Left lung (tissue), 10 donors: Measurements from ENCODE around the gene RASAL1. TPM values are rescaled to one million over a fixed set of nuclear protein-coding genes. Genes with fewer than 3 reads are reported as not detected.
A peak's percentile ranks its signal among the peaks of the same experiment; 100 is the strongest.

Experiments
- ATAC-seq: fragments of 200-7000 bp; cut with Tn5 transposase; one replicate; pipeline ENCODE4 v1.9.1; 2020; ENCODE audit warnings: moderate library complexity
- DNase-seq, 4 donors: peaks; one replicate each; pipeline ENCODE4 v3.0.0-alpha.2; 2013 to 2020
- H3K27ac ChIP-seq, 2 donors: fragments of 200-600 bp; sonication (generic) in 1 of 2; one replicate each; pipeline versions ENCODE4 v1.5.0 to v1.8.0; 2020 to 2021
- H3K27me3 ChIP-seq, 2 donors: fragments of 200-600 bp; sonication (generic) in 1 of 2; one replicate each; pipeline versions ENCODE4 v1.5.0 to v1.8.0; 2020 to 2021
- H3K36me3 ChIP-seq, 2 donors: fragments of 200-600 bp; sonication (generic) in 1 of 2; one replicate each; pipeline versions ENCODE4 v1.5.0 to v1.8.0; 2020 to 2021
- H3K4me1 ChIP-seq, 2 donors: fragments of 200-600 bp; one replicate each; pipeline ENCODE4 v1.8.0; 2021
- H3K4me3 ChIP-seq, 2 donors: fragments of 200-600 bp; sonication (generic) in 1 of 2; one replicate each; pipeline versions ENCODE4 v1.5.0 to v1.8.0; 2020 to 2021; ENCODE audit warnings: mild to moderate bottlenecking in 1 of 2
- H3K9me3 ChIP-seq, 2 donors: fragments of 200-600 bp; sonication (generic) in 1 of 2; one replicate each; pipeline versions ENCODE4 v1.5.0 to v1.8.0; 2020 to 2021
- CTCF ChIP-seq, 2 donors: fragments of 200-600 bp; sonication (generic) in 1 of 2; IDR thresholded peaks; one replicate each; pipeline versions ENCODE4 v1.5.0 to v1.8.0; 2021; ENCODE audit warnings: antibody characterized with exemption in 2 of 2
- intact Hi-C, 2 donors: fragments of 100-400 bp; cut with DNase I; formaldehyde crosslinking; loops; one replicate each; pipeline versions ENCODE4 v1.11.2 to v1.14.2; 2022
- polyA plus RNA-seq, 6 donors: library from polyadenylated mRNA; unstranded; fragments of 120-200 nt; gene quantifications; one replicate each; pipeline ENCODE4 v1.2.1, GENCODE V29; 2013; ENCODE audit not compliant: insufficient read length in 6 of 6
- total RNA-seq, 2 donors: library from RNA; stranded (reverse); fragmentation: NEBNext Ultra II Directional; extraction: Animal tissue kit (Norgen Biotek cat#: 25700); gene quantifications; one replicate each; pipeline ENCODE4 v1.2.1, GENCODE V29; 2021
- donor health status: DM: no; HTN: yes; CAD: no.
- donor health status: DM: no; HTN: no; CAD: no.

Gene RASAL1
- total and polyA plus RNA-seq, 8 donors = 0.16 to 0.46 (median 0.24) TPM

- Histone ChIP-seq H3K4me3 (no peak overlapping the region), H3K36me3 (no peaks in the 10 kb centered on the region), H3K27ac (no peak overlapping the region), H3K4me1 (no peaks in the 10 kb centered on the region), H3K9me3 (no peaks in the 10 kb centered on the region), H3K27me3 (peaks cover 1 to 59% of the 10 kb centered on the region in 2 donors)
- ATAC-seq (peak; percentile 12), DNase-seq (peak in 2 of 4 donors; percentile 10 to 65)
- intact Hi-C loops = no loop called here
- no peak for TF ChIP-seq CTCF (IDR thresholded peaks at IDR 0.05)
Measured at GRCh38 chr12:113083863-113084435, 51.6 kb downstream of the RASAL1 start.

- Histone ChIP-seq H3K36me3 (no peaks in the 10 kb centered on the region), H3K4me3 (no peak overlapping the region), H3K9me3 (no peaks in the 10 kb centered on the region), H3K4me1 (no peaks in the 10 kb centered on the region), H3K27ac (no peak overlapping the region), H3K27me3 (peaks cover 11 to 67% of the 10 kb centered on the region in 2 donors)
- intact Hi-C loops = no loop called here
- DNase-seq (no peak), ATAC-seq (no peak)
- TF ChIP-seq CTCF (IDR thresholded peaks at IDR 0.05) = no peak
Measured at GRCh38 chr12:113082486-113083148, 52.9 kb downstream of the RASAL1 start.

GRCh38 chr12:113081873-113082272 is 53.7 kb downstream of the RASAL1 start:
- no peaks in the 10 kb centered on the region for H3K4me1 ChIP-seq
- no peak for DNase-seq
- no peaks in the 10 kb centered on the region for H3K36me3 ChIP-seq
- intact Hi-C loops = no loop called here
- no peak for ATAC-seq
- peaks cover 19 to 68% of the 10 kb centered on the region in 2 donors for H3K27me3 ChIP-seq
- no peak overlapping the region for H3K27ac ChIP-seq
- H3K9me3 ChIP-seq = no peaks in the 10 kb centered on the region
- no peak overlapping the region for H3K4me3 ChIP-seq
- TF ChIP-seq CTCF (IDR thresholded peaks at IDR 0.05) = no peak

- no peaks in the 10 kb centered on the region for H3K4me1 ChIP-seq
- TF ChIP-seq CTCF (IDR thresholded peaks at IDR 0.05) = no peak
- H3K27me3 ChIP-seq = peaks cover 22 to 80% of the 10 kb centered on the region in 2 donors
- H3K4me3 ChIP-seq = no peak overlapping the region
- no peaks in the 10 kb centered on the region for H3K36me3 ChIP-seq
- no peak for DNase-seq
- intact Hi-C loops = no loop called here
- ATAC-seq = no peak
- H3K9me3 ChIP-seq = no peaks in the 10 kb centered on the region
- H3K27ac ChIP-seq = no peak overlapping the region
Measured at GRCh38 chr12:113077859-113078255, 57.7 kb downstream of the RASAL1 start.

GRCh38 chr12:113077057-113077858 is 58.3 kb downstream of the RASAL1 start:
- H3K4me3 ChIP-seq = no peak overlapping the region
- TF ChIP-seq CTCF (IDR thresholded peaks at IDR 0.05) = no peak
- no peak overlapping the region for H3K27ac ChIP-seq
- no peaks in the 10 kb centered on the region for H3K9me3 ChIP-seq
- ATAC-seq = no peak
- intact Hi-C loops = no loop called here
- H3K4me1 ChIP-seq = no peaks in the 10 kb centered on the region
- no peak for DNase-seq
- no peaks in the 10 kb centered on the region for H3K36me3 ChIP-seq
- H3K27me3 ChIP-seq = peaks cover 22 to 80% of the 10 kb centered on the region in 2 donors
